PC-9 (cell line): ENCODE measurements around the gene SPAG7.

Experiments
- EZH2 ChIP-seq: fragments of 200-600 bp; sonication (generic); IDR thresholded peaks from 2 replicates; pipeline ENCODE4 v1.8.0; 2017; ENCODE audit warnings: antibody characterized with exemption, low read depth
- TF ChIP-seq, protein P1 (sequence below): fragments of 200-600 bp; sonication (generic); conservative IDR thresholded peaks from 2 replicates; pipeline ENCODE4 v1.6.1; 2017; ENCODE audit warnings: mixed run types, antibody characterized with exemption, mild to moderate bottlenecking, moderate library complexity

DNA sequence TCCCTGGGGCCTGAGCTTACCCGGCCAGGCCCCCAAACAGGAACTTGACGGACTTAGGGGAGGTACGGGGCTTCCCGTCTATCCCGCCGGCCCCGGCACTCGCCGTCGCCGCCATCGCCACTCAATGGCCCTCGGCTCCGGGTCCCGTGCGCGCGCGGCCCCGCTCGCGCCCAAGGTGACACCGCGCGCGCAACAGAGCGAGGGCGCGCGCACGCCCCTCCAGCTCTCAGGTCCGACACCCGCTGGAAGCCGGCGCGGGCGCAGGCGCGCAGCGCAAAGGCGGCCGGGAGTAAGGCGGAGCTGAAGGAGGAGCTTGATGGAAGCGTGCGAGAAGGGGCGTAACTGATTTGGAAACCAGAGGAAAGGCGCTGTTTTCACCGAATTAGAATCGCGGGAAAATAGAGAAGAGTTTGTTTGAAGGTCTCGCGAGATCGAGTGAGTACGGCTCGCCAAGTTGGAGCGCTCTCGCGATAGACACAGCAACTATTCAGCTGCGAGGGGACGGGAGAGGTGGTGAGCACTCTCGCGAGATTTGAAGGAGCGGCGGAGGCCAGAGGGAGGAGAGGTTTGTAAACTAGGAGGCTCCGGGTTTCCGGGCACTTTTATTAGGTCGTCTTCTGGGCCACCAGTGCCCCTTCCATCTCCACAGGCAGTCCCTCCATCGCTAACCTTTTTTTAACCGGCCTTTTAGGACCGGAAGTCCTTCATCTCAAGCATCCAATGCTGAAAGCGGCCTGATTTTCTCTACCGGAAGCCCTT lies 27.6 kb downstream of the SPAG7 start, which contains the start of the genes RNF167 and SLC25A11:
- TF ChIP-seq, protein P1, sequence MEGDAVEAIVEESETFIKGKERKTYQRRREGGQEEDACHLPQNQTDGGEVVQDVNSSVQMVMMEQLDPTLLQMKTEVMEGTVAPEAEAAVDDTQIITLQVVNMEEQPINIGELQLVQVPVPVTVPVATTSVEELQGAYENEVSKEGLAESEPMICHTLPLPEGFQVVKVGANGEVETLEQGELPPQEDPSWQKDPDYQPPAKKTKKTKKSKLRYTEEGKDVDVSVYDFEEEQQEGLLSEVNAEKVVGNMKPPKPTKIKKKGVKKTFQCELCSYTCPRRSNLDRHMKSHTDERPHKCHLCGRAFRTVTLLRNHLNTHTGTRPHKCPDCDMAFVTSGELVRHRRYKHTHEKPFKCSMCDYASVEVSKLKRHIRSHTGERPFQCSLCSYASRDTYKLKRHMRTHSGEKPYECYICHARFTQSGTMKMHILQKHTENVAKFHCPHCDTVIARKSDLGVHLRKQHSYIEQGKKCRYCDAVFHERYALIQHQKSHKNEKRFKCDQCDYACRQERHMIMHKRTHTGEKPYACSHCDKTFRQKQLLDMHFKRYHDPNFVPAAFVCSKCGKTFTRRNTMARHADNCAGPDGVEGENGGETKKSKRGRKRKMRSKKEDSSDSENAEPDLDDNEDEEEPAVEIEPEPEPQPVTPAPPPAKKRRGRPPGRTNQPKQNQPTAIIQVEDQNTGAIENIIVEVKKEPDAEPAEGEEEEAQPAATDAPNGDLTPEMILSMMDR, result no peak
- no peak for TF ChIP-seq EZH2
